Astrocyte (in vitro differentiated cells and primary cell): ENCODE data around the gene SIAH2.

ENCODE experiments used
- EZH2 ChIP-seq: IDR thresholded peaks from 2 replicates; pipeline ENCODE4 v1.6.1; 2012; ENCODE audit warnings: mild to moderate bottlenecking, low read length, inconsistent platforms; ENCODE audit not compliant: insufficient read depth
- TF ChIP-seq, protein P1 (sequence below): IDR thresholded peaks from 2 replicates; pipeline ENCODE4 v1.5.1; 2011; ENCODE audit warnings: low read depth, mild to moderate bottlenecking, inconsistent platforms, low read length, moderate library complexity; ENCODE audit not compliant: insufficient read depth

DNA sequence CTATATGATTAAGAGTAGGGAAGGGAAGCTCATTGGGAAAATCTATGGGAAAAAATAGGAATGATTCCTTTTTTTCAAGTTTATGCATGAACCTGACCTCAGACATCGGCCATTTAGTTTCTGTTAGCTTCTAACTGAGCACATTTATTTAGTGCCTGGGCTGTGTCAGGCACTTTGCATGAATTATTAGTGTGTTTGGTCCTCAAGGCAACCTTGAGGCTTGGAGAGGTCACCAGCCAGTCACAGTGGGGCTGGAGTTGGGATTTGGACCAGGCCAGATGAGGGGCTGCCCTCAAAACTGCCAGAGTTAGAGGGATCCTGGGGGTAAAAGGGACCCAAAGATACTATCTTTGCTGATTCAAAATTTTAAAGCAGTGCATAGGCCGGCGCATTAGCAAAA is 8.1 kb downstream of the SIAH2 start:
- TF ChIP-seq, protein P1, sequence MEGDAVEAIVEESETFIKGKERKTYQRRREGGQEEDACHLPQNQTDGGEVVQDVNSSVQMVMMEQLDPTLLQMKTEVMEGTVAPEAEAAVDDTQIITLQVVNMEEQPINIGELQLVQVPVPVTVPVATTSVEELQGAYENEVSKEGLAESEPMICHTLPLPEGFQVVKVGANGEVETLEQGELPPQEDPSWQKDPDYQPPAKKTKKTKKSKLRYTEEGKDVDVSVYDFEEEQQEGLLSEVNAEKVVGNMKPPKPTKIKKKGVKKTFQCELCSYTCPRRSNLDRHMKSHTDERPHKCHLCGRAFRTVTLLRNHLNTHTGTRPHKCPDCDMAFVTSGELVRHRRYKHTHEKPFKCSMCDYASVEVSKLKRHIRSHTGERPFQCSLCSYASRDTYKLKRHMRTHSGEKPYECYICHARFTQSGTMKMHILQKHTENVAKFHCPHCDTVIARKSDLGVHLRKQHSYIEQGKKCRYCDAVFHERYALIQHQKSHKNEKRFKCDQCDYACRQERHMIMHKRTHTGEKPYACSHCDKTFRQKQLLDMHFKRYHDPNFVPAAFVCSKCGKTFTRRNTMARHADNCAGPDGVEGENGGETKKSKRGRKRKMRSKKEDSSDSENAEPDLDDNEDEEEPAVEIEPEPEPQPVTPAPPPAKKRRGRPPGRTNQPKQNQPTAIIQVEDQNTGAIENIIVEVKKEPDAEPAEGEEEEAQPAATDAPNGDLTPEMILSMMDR: no peak
- TF ChIP-seq EZH2: no peak
